ENCODE data around the gene CERS6. TPM values are rescaled to one million over a fixed set of nuclear protein-coding genes. Genes with fewer than 3 reads are reported as not detected.

CERS6 gene
- total RNA-seq, 1 experiment from 2014 or later: 17.3 TPM

GRCh38 chr2:168526641-168527040, 70.6 kb downstream of the CERS6 start:
- TF ChIP-seq MLX (CRISPR knock-in tag; IDR thresholded peaks at IDR 0.05) (no peak), CREM (CRISPR knock-in tag; IDR thresholded peaks at IDR 0.05) (no peak), ATF2 (CRISPR knock-in tag; IDR thresholded peaks at IDR 0.05; ENCODE audit: borderline replicate concordance, low read depth) (no peak), PRRX2 (CRISPR knock-in tag; IDR thresholded peaks at IDR 0.05) (no peak), NR1H2 (CRISPR knock-in tag; IDR thresholded peaks at IDR 0.05) (no peak), OVOL2 (CRISPR knock-in tag; IDR thresholded peaks at IDR 0.05; ENCODE audit: borderline replicate concordance) (no peak), ZNF281 (CRISPR knock-in tag; IDR thresholded peaks at IDR 0.05) (no peak), ATF1 (CRISPR knock-in tag; IDR thresholded peaks at IDR 0.05) (no peak), ZNF423 (CRISPR knock-in tag; IDR thresholded peaks at IDR 0.05) (no peak), ZNF671 (CRISPR knock-in tag; IDR thresholded peaks at IDR 0.05) (no peak), NFYB (CRISPR knock-in tag; conservative IDR thresholded peaks at IDR 0.05; ENCODE audit: low read depth) (no peak), ZNF138 (CRISPR knock-in tag; conservative IDR thresholded peaks at IDR 0.05) (no peak), GTF2I (CRISPR knock-in tag; conservative IDR thresholded peaks at IDR 0.05) (no peak), ZBTB21 (CRISPR knock-in tag; IDR thresholded peaks at IDR 0.05; ENCODE audit: borderline replicate concordance) (no peak)
- Mint-ChIP-seq H3K36me3 (no peaks in the 10 kb centered on the region), H3K27me3 (ENCODE audit: low read depth) (no peaks in the 10 kb centered on the region), H3K9me3 (peaks cover 4% of the 10 kb centered on the region; the same call in 1 of the 2 replicates), H3K4me1 (peaks cover 43% of the 10 kb centered on the region), H3K4me3 (no peak overlapping the region), H3K27ac (no peak overlapping the region)
- POLR2A ChIA-PET: no interaction called here
- ATAC-seq: no peak
- CTCF ChIA-PET: interaction anchor here (2.4 kb wide), 1 partner anchor 32 kb away, joined by 10 read pairs; no protein-coding TSS in a partner anchor
- no peak for DNase-seq (ENCODE audit: low spot score)

- H3K27ac Mint-ChIP-seq: no peak overlapping the region
Measured at GRCh38 chr2:168528016-168528415, 71.9 kb downstream of the CERS6 start.

More at GRCh38 chr2:168528016-168528415, 71.9 kb downstream of the CERS6 start:
- H3K36me3 Mint-ChIP-seq: no peaks in the 10 kb centered on the region
- POLR2A ChIA-PET: no interaction called here
- TF ChIP-seq AFF4 (CRISPR knock-in tag; IDR thresholded peaks at IDR 0.05; ENCODE audit: borderline replicate concordance) (no peak), ARID4B (CRISPR knock-in tag; IDR thresholded peaks at IDR 0.05; ENCODE audit: borderline replicate concordance) (no peak), MYBL2 (CRISPR knock-in tag; IDR thresholded peaks at IDR 0.05) (no peak), ZNF121 (CRISPR knock-in tag; IDR thresholded peaks at IDR 0.05) (no peak), CBFB (CRISPR knock-in tag; IDR thresholded peaks at IDR 0.05; ENCODE audit: low read depth) (no peak), CTCF (IDR thresholded peaks at IDR 0.05) (no peak), ZNF317 (CRISPR knock-in tag; IDR thresholded peaks at IDR 0.05; ENCODE audit: borderline replicate concordance, low read depth) (no peak), MAX (CRISPR knock-in tag; IDR thresholded peaks at IDR 0.05) (no peak)
- DNase-seq (ENCODE audit: low spot score) (no peak), ATAC-seq (no peak)
- peaks cover 39% of the 10 kb centered on the region for H3K4me1 Mint-ChIP-seq
- CTCF ChIA-PET: no interaction called here
- no peaks in the 10 kb centered on the region for H3K27me3 Mint-ChIP-seq (ENCODE audit: low read depth)
- no peak overlapping the region for H3K4me3 Mint-ChIP-seq
- peaks cover 4% of the 10 kb centered on the region; the same call in 1 of the 2 replicates for H3K9me3 Mint-ChIP-seq

Measured in WTC11 (cell line).